Mesendoderm (in vitro differentiated cells): ENCODE measurements around the gene PIBF1.

Experiments
- DNase-seq: peaks from one replicate; pipeline ENCODE4 v3.0.0; 2013
- H2AK5ac ChIP-seq: 2 replicates; pipeline ENCODE4 v1.6.1; 2013; ENCODE audit warnings: low read length, inconsistent platforms
- H2BK120ac ChIP-seq: 2 replicates; pipeline ENCODE4 v1.6.1; 2013; ENCODE audit warnings: low read depth, mild to moderate bottlenecking, low read length, moderate library complexity, mixed read lengths
- H2BK15ac ChIP-seq: replicated peaks from 2 replicates; pipeline ENCODE4 v1.6.1; 2013; ENCODE audit warnings: low read depth, mild to moderate bottlenecking, moderate library complexity
- H2BK5ac ChIP-seq: 2 replicates; pipeline ENCODE4 v1.6.1; 2013; ENCODE audit warnings: low read length, inconsistent platforms
- H3K18ac ChIP-seq: 2 replicates; pipeline ENCODE4 v1.6.1; 2013; ENCODE audit warnings: mild to moderate bottlenecking, low read length, mixed read lengths
- H3K23ac ChIP-seq: one replicate; pipeline ENCODE4 v1.6.1; 2013; ENCODE audit warnings: low read length
- H3K27ac ChIP-seq: 2 replicates; pipeline ENCODE4 v1.5.1; 2013; ENCODE audit warnings: low read depth, mild to moderate bottlenecking, inconsistent platforms, low read length, moderate library complexity
- H3K27me3 ChIP-seq: 2 replicates; pipeline ENCODE4 v1.6.1; 2013; ENCODE audit warnings: low read length, control low read depth, mild to moderate bottlenecking, inconsistent platforms; ENCODE audit not compliant: insufficient read depth, poor library complexity
- H3K36me3 ChIP-seq: 2 replicates; pipeline ENCODE4 v1.6.1; 2013; ENCODE audit warnings: low read length, inconsistent platforms; ENCODE audit not compliant: control insufficient read depth, insufficient read depth
- H3K4ac ChIP-seq: one replicate; pipeline ENCODE4 v1.6.1; 2013; ENCODE audit warnings: low read depth, mild to moderate bottlenecking, low read length, moderate library complexity
- H3K4me1 ChIP-seq: 2 replicates; pipeline ENCODE4 v1.6.1; 2013; ENCODE audit warnings: low read depth, low read length, inconsistent platforms; ENCODE audit not compliant: control insufficient read depth
- H3K4me2 ChIP-seq: 2 replicates; pipeline ENCODE4 v1.6.1; 2013; ENCODE audit warnings: low read length
- H3K4me3 ChIP-seq: 2 replicates; pipeline ENCODE4 v1.5.1; 2013; ENCODE audit warnings: mild to moderate bottlenecking, low read length
- H3K56ac ChIP-seq: one replicate; pipeline ENCODE4 v1.6.1; 2013; ENCODE audit warnings: low read length
- H3K79me1 ChIP-seq: 2 replicates; pipeline ENCODE4 v1.6.1; 2013; ENCODE audit warnings: low read length, inconsistent platforms
- H3K79me2 ChIP-seq: 2 replicates; pipeline ENCODE4 v1.6.1; 2013; ENCODE audit warnings: mild to moderate bottlenecking, low read length; ENCODE audit not compliant: control insufficient read depth, insufficient read depth
- H3K9ac ChIP-seq: 2 replicates; pipeline ENCODE4 v1.6.1; 2013; ENCODE audit warnings: low read length, inconsistent platforms
- H4K5ac ChIP-seq: one replicate; pipeline ENCODE4 v1.6.1; 2013; ENCODE audit warnings: low read length
- H4K8ac ChIP-seq: one replicate; pipeline ENCODE4 v1.6.1; 2013; ENCODE audit warnings: low read depth, mild to moderate bottlenecking, control low read depth, low read length, moderate library complexity
- WGBS: extraction: QIAGEN DNeasy Blood & Tissue Kit; methylation state at CpG from one replicate; pipeline ENCODE4 v1.1.7; 2013; ENCODE audit warnings: low lambda C conversion rate, missing lambda C conversion rate; ENCODE audit not compliant: insufficient coverage; ENCODE audit errors: extremely low coverage; 5-methylcytosine and 5-hydroxymethylcytosine counted together

Gene PIBF1

DNA sequence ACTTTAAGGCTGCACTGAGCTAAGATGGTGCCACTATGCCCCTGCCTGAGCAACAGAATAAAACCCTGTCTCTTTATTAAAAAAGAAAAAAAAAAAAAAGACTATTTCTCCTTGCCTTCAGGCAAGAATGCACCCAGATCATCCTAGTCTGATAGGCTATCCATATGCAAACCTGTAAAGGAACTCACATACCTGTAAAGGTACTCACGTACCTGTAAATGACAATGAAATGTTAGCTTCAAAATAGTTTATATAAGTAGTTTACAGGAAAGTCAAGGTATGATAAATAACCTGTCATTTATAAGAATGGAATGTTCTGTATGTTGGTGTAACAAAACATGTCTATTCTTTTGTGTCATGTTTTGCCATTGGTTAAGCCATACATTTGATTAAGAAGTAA lies 86.3 kb downstream of the PIBF1 start:
- Histone ChIP-seq H3K79me1 (no peaks in the 10 kb centered on the region), H3K9ac (no peak overlapping the region), H4K5ac (no peak overlapping the region), H3K4me2 (no peak overlapping the region), H3K36me3 (no peaks in the 10 kb centered on the region), H3K79me2 (no peaks in the 10 kb centered on the region), H3K56ac (no peak overlapping the region), H2BK120ac (no peak overlapping the region), H3K4ac (no peak overlapping the region), H4K8ac (no peak overlapping the region), H2BK15ac (no peak overlapping the region), H3K18ac (no peak overlapping the region), H3K27ac (no peak overlapping the region), H2BK5ac (no peak overlapping the region), H3K23ac (no peak overlapping the region), H3K4me3 (no peak overlapping the region), H2AK5ac (no peak overlapping the region), H3K27me3 (no peaks in the 10 kb centered on the region), H3K4me1 (no peaks in the 10 kb centered on the region)
- WGBS, result no CpG with 5 or more reads among the region's 1 CpG
- DNase-seq, result no peak

- Histone ChIP-seq H3K27me3 (no peaks in the 10 kb centered on the region), H3K27ac (no peak overlapping the region), H3K79me2 (no peaks in the 10 kb centered on the region), H3K4me1 (no peaks in the 10 kb centered on the region), H3K4me2 (no peak overlapping the region), H2BK5ac (no peak overlapping the region), H3K4me3 (no peak overlapping the region), H2BK120ac (no peak overlapping the region), H3K18ac (no peak overlapping the region), H3K23ac (no peak overlapping the region), H4K8ac (no peak overlapping the region), H3K4ac (no peak overlapping the region), H3K36me3 (no peaks in the 10 kb centered on the region), H2AK5ac (no peak overlapping the region), H3K9ac (no peak overlapping the region), H3K79me1 (no peaks in the 10 kb centered on the region), H3K56ac (no peak overlapping the region), H4K5ac (no peak overlapping the region), H2BK15ac (no peak overlapping the region)
- WGBS, result no CpG with 5 or more reads among the region's 2 CpGs
- DNase-seq, result no peak
Measured at GRCh38 chr13:72875233-72875632, 93.3 kb downstream of the PIBF1 start.

GRCh38 chr13:72884101-72884500 lies 102.2 kb downstream of the PIBF1 start:
- H3K18ac ChIP-seq, result no peak overlapping the region
- no peak overlapping the region for H4K5ac ChIP-seq
- H3K56ac ChIP-seq, result no peak overlapping the region
- H3K4me1 ChIP-seq, result no peaks in the 10 kb centered on the region
- H3K4me3 ChIP-seq, result no peak overlapping the region
- DNase-seq, result no peak
- H3K27me3 ChIP-seq, result no peaks in the 10 kb centered on the region
- no peak overlapping the region for H4K8ac ChIP-seq
- H3K79me1 ChIP-seq, result no peaks in the 10 kb centered on the region
- H2BK5ac ChIP-seq, result no peak overlapping the region
- H2BK120ac ChIP-seq, result no peak overlapping the region
- no peak overlapping the region for H2BK15ac ChIP-seq
- H3K36me3 ChIP-seq, result no peaks in the 10 kb centered on the region
- no peak overlapping the region for H2AK5ac ChIP-seq
- H3K79me2 ChIP-seq, result no peaks in the 10 kb centered on the region
- WGBS, result no CpG with 5 or more reads among the region's 2 CpGs
- H3K4ac ChIP-seq, result no peak overlapping the region
- H3K23ac ChIP-seq, result no peak overlapping the region
- no peak overlapping the region for H3K9ac ChIP-seq
- H3K4me2 ChIP-seq, result no peak overlapping the region
- H3K27ac ChIP-seq, result no peak overlapping the region

DNA sequence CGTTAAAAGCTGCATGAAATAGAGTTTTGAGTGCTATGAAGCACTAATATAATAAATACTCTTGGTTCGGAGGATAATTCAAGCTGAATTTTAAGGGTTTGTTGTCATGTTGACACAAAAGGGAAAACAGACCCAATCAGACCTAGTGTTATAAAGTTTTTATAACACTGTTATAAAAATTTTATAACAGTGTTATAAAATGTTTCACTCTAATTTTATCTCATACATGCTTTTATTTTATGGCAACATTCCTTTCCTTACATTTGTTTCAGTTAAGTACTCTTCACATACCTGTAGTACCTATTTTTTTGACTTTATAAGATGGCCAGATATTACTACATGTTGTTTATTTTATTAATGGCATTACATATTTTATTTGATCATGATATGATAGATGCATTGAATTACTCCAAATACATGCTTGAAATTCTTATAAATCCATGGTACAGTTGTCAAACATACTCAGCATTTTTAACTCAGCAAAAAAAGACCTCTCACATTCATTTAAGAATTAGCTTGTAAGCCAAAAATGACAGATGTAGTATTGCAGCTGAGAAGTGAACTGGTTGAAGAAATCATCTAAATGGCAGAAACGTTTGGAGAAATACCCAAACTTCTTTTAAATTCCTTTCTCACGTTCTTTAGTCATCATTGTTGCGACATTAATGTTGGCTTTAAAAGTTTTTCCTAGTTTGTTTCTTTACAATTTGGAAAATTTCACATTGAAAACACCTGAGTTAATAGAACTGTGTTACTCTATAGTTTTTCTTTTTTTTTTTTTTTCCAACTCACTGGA lies 104.5 kb downstream of the PIBF1 start:
- Histone ChIP-seq H3K4me1 (no peaks in the 10 kb centered on the region), H3K4me2 (no peak overlapping the region), H2AK5ac (no peak overlapping the region), H3K4ac (no peak overlapping the region), H3K18ac (no peak overlapping the region), H2BK15ac (no peak overlapping the region), H3K56ac (no peak overlapping the region), H3K9ac (no peak overlapping the region), H3K79me2 (no peaks in the 10 kb centered on the region), H2BK120ac (no peak overlapping the region), H3K27ac (no peak overlapping the region), H3K4me3 (no peak overlapping the region), H3K79me1 (no peaks in the 10 kb centered on the region), H4K5ac (no peak overlapping the region), H2BK5ac (no peak overlapping the region), H3K27me3 (no peaks in the 10 kb centered on the region), H4K8ac (no peak overlapping the region), H3K36me3 (no peaks in the 10 kb centered on the region), H3K23ac (no peak overlapping the region)
- WGBS, result no CpG with 5 or more reads among the region's 5 CpGs
- no peak for DNase-seq

DNA sequence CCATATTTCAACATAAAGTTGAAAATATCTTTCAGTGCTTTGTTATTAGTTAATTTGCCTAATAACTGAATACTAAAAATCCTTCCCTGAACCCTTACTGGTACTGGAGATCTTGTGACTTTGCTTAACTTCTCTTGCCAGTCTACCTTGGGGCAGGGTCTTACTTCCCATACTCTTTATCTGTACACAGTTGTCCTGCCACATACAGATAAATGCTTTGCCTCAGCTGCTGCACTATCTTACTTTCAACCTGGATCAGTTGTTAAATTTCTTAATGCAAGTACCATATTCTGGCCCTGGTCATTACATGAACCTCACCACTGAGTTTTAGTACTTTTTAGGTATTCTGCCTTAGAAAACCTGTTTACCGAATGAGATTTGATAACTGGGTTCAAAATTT lies 107.6 kb downstream of the PIBF1 start:
- no peaks in the 10 kb centered on the region for H3K79me1 ChIP-seq
- no peak overlapping the region for H3K4me3 ChIP-seq
- no peak overlapping the region for H3K56ac ChIP-seq
- no peak overlapping the region for H3K9ac ChIP-seq
- no peak overlapping the region for H2BK5ac ChIP-seq
- no peak for DNase-seq
- no peak overlapping the region for H4K5ac ChIP-seq
- H3K18ac ChIP-seq, result no peak overlapping the region
- no peak overlapping the region for H3K4me2 ChIP-seq
- H4K8ac ChIP-seq, result no peak overlapping the region
- no peaks in the 10 kb centered on the region for H3K79me2 ChIP-seq
- no CpG with 5 or more reads among the region's 1 CpG for WGBS
- H3K4me1 ChIP-seq, result no peaks in the 10 kb centered on the region
- H3K36me3 ChIP-seq, result no peaks in the 10 kb centered on the region
- no peak overlapping the region for H2AK5ac ChIP-seq
- no peak overlapping the region for H3K4ac ChIP-seq
- no peak overlapping the region for H2BK15ac ChIP-seq
- no peak overlapping the region for H3K23ac ChIP-seq
- H3K27ac ChIP-seq, result no peak overlapping the region
- no peak overlapping the region for H2BK120ac ChIP-seq
- H3K27me3 ChIP-seq, result no peaks in the 10 kb centered on the region

DNA sequence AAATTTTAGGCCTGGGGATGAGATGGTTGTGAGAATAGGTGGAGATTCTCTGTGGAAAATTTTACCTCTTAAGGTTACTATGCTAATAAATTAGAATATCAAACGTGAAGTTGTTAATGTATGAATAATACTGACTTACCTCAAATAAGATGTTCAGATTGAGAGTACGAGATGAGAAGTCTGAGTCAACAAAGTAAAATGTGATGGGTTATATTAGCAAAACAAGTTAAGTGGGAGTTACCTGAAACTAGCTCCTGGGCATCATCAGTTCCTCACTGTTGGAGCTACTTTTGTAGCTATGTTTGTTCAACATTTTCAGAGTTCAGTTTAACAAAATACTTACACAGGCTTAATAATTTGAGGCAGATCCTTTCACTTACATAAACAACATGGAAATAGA lies 108.6 kb downstream of the PIBF1 start:
- Histone ChIP-seq H3K18ac (no peak overlapping the region), H2BK5ac (no peak overlapping the region), H2AK5ac (no peak overlapping the region), H3K4ac (no peak overlapping the region), H3K4me3 (no peak overlapping the region), H3K4me1 (no peaks in the 10 kb centered on the region), H4K5ac (no peak overlapping the region), H3K23ac (no peak overlapping the region), H4K8ac (no peak overlapping the region), H2BK15ac (no peak overlapping the region), H2BK120ac (no peak overlapping the region), H3K56ac (no peak overlapping the region), H3K36me3 (no peaks in the 10 kb centered on the region), H3K9ac (no peak overlapping the region), H3K79me1 (no peaks in the 10 kb centered on the region), H3K27me3 (no peaks in the 10 kb centered on the region), H3K4me2 (no peak overlapping the region), H3K79me2 (no peaks in the 10 kb centered on the region), H3K27ac (no peak overlapping the region)
- DNase-seq, result no peak
- 100% methylated on average over 1 of the region's 2 CpGs for WGBS
